GM21360 (cell line): ENCODE measurements around the gene ARHGEF9.
"Not testable (repeated sequence)": the region's sequence is repeated elsewhere in the genome, so short reads cannot be mapped to it uniquely, and the experiment has no call there.

Source experiments
- ATAC-seq: cut with Tn5 transposase; IDR thresholded peaks from one replicate; pipeline ENCODE4 v1.9.1; 2021; ENCODE audit warnings: mild to moderate bottlenecking, moderate library complexity; ENCODE audit not compliant: unreplicated experiment

ARHGEF9 gene

DNA sequence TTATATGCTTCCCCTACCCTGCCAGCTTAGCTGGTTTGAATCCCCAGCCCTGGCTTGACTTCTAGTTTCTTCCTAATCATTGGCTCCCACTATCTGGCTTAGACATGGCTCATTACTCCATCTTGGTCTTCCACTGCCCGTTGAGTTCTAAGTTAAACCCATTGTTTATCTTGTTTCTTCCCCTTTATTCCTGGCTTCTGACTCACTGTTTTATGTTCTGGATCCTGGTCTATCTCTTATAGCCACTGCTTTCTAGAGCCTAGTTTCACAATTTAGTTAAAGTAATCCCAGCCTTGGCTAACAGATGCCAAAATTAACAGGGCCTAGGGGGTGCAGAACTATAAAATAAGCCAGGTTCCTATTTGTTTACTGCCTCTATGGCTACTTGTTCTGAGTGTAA is 120.9 kb downstream of the ARHGEF9 start:
- no peak for ATAC-seq

DNA sequence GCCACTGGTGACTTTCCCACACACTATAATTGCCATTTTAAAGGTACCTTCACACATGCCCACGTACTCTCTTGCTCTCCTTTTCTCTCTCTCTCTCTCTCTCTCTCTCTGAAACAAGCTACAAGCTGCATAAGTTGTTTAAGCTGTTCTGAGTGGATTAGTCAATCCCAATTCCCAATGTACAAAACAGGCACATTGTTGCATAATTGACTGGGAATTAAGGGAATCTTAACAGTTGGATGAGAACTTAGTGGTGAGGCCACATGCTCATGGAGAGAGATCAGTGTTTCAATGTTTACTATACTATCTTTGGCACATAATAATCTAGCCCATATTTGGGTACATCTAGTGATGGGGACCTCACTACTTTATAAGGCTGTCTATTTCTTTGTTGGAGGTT is 123.3 kb downstream of the ARHGEF9 start:
- no peak for ATAC-seq

DNA sequence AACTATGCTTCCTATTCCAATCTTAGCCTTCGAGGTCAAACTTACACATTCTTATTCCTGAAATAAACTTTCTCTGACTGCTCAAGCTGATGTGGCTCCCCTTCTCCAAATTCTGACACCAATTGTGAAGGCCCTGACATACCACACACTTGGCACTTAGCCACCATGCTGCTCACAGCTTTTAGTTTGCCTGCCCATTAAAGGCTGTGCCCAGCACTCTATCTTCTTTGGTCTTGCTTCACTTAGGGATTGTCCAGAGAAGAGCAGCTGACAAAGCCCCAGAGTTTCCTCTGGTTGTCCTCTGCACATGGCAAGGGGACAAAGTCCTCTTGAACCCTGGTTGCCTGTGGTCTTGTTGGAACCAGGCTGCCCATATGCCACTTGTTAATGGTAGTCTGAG is 126.1 kb downstream of the ARHGEF9 start:
- no peak for ATAC-seq

DNA sequence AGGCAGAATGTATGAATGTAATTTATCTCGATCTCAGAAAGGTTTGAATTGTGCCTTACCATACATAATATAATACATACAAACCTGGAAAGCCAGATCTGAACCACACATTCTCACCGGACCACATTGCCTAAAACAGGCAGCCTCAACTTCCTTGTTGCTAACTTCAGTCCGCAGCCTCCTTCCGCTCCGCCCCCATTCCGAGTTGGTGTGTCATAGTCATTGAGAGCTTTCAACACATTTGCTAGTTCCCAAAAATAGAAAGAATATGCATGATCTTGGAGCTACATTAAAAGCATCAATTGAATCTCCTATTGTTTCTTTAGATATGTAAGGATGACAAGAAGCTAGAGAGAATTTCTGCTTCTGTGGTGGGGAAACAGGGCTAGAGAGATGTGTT is 127.2 kb downstream of the ARHGEF9 start:
- no peak for ATAC-seq

DNA sequence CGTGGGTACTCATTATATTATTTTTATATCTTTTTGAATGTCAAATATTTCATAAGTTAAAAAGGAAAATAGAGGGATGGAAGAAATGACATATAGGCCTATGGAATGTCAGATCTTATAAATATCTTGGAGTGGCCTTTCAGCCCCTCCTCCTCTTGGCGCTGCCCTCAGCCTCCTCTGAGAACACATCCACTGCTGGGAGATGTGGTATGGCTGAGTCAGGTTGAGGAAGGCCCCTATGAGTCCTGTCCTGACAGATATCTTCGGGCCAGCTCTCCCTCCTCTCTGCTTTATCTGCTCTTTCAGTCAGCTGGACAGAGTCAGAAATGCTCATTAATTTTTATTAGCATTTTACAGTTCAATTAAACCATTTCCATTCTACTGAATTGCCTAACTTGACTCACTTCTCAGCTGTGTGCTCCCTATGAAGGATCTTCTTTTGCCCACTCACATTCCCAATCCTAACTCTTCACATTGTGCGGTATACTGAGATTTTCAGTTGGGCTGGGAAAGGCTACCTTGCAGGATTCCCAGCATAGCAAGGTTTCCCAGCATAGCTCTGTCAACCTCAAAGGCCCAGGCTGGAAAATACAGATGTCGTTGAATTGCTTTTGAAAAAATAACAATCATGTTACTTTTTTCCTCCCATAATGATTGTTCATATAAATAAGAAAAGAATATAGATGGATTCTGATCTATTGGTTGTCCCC is 128.0 kb downstream of the ARHGEF9 start:
- ATAC-seq = no peak

DNA sequence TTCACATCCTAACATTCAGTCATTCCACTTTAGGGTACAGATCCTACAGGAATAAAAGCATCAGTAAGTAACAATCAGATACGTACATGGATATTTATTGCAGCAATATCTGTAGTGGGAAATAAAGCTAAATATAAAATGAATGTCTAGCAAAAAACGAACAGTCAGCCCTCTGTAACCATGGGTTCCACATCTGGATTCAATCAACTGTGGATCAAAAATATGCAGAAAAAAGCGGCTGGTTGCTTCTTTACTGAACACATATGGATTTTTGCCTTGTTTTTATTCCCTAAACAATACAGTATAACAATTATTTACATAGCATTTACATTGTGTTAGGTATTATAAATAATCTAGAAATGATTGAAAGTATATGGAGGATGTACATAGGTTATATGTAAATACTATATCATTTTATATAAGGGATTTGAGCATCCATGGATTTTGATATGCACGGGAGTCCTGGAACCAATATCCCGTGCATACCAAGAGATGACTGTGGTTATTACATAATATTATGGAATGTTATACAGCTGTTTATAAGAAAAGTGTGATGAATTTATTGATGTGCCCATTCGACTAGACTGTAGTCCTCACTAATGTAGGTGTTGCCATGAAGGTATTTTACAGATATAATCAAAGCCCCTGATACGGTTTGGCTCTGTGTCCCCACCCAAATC is 132.8 kb downstream of the ARHGEF9 start:
- ATAC-seq = no peak

DNA sequence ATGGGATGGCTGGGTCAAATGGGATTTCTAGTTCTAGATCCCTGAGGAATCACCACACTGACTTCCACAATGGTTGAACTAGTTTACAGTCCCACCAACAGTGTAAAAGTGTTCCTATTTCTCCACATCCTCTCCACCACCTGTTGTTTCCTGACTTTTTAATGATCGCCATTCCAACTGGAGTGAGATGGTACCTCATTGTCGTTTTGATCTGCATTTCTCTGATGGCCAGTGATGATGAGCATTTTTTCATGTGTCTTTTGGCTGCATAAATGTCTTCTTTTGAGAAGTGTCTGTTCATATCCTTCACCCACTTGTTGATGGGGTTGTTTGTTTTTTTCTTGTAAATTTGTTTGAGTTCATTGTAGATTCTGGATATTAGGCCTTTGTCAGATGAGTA is 139.3 kb downstream of the ARHGEF9 start:
- ATAC-seq = not testable (repeated sequence)

DNA sequence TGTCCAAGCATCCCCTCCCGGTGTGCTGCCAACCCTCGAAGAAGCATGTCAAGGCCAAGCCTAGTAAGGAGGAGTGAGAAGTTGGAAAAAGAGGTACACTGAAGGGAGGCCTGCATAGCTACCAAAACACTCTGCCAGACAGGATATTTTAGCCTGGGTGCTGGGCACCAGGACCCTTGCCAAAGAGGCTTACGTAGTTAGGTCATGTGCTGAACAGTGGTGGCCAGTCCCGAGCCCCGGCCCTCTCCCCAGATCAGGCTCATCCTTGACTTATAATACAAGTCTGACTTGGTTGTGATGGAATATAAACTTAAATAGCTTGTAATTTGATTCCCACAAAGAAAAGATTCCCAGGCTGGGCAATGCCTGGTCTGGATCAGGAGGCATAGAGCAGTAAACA is 149.3 kb downstream of the ARHGEF9 start:
- ATAC-seq = no peak

DNA sequence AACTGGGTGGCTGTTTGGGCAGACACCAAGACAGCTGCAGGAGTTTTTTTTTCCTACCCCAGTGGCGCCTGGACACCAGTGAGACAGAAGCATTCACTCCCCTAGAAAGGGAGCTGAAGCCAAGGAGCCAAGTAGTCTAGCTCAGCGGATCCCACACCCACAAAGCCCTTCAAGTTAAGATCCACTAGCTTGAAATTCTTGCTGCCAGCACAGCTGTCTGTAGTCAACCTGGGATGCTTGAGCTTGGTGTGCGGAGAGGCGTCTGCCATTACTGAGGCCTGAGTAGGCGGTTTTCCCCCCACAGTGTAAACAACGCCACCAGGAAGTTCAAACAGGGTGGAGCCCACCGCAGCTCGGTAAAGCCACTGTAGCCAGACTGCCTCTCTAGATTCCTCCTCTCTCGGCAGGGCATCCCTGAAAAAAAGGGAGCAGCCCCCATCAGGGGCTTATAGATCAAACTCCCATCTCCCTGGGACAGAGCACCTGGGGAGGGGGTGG is 171.4 kb downstream of the ARHGEF9 start:
- no peak for ATAC-seq

DNA sequence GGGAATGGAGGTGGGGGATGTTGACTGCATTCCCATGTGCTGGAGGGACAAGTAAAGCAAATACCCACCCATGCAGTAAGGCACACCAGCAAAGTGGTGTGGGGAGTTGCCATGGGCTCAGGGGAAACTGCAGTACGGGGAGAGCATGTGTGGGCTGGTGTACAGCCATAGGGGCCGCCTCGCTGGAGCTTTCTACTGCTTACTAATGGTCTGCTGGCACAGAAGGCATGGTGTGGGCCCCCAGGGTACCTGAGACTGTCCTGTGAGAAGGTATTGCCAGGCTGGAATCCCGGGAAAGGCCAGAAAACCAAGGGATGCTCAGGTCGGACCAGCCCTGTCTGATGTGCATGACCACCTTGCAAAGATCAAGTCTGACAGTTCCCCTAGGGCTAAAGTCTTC is 199.1 kb downstream of the ARHGEF9 start:
- ATAC-seq = no peak
